Ovary (tissue), 3 donors: ENCODE data around the gene ITPR3.

Experiments used
- EP300 ChIP-seq: sonication (generic); formaldehyde crosslinking; IDR thresholded peaks from one replicate; pipeline ENCODE4 v1.6.1; 2017; ENCODE audit warnings: antibody characterized with exemption
- POLR2A ChIP-seq: fragments of 450-650 bp; IDR thresholded peaks from one replicate; pipeline ENCODE4 v1.6.1; 2017; ENCODE audit warnings: antibody characterized with exemption, mild to moderate bottlenecking, moderate library complexity
- TF ChIP-seq, protein P1 (sequence below), 3 donors: fragments of 450-650 bp in 2 of 3; fragments of 200-600 bp in 1 of 3; IDR thresholded peaks; one replicate each; pipeline versions ENCODE4 v1.5.1 to v1.8.0; 2016 to 2022; ENCODE audit warnings: antibody characterized with exemption in 3 of 3, mild to moderate bottlenecking in 1 of 3
- donor health status: DM: no; HTN: no; CAD: no.

- TF ChIP-seq, protein P1, sequence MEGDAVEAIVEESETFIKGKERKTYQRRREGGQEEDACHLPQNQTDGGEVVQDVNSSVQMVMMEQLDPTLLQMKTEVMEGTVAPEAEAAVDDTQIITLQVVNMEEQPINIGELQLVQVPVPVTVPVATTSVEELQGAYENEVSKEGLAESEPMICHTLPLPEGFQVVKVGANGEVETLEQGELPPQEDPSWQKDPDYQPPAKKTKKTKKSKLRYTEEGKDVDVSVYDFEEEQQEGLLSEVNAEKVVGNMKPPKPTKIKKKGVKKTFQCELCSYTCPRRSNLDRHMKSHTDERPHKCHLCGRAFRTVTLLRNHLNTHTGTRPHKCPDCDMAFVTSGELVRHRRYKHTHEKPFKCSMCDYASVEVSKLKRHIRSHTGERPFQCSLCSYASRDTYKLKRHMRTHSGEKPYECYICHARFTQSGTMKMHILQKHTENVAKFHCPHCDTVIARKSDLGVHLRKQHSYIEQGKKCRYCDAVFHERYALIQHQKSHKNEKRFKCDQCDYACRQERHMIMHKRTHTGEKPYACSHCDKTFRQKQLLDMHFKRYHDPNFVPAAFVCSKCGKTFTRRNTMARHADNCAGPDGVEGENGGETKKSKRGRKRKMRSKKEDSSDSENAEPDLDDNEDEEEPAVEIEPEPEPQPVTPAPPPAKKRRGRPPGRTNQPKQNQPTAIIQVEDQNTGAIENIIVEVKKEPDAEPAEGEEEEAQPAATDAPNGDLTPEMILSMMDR (IDR thresholded peaks at IDR 0.05): no peak
- TF ChIP-seq EP300 (no peak), POLR2A (no peak)
Observed at GRCh38 chr6:33584700-33585402, 36.3 kb upstream of the ITPR3 start.
